Heart left ventricle (tissue), 16 donors: Measurements from ENCODE around the gene HSBP1L1. TPM values are rescaled to one million over a fixed set of nuclear protein-coding genes. Genes with fewer than 3 reads are reported as not detected.

ENCODE experiments used
- ATAC-seq, 4 donors: fragments of 200-7000 bp; cut with Tn5 transposase; one replicate each; pipeline ENCODE4 v1.9.1; 2020 to 2022; ENCODE audit warnings: moderate library complexity in 4 of 4, mild to moderate bottlenecking in 3 of 4, moderate number of reproducible peaks in 1 of 4
- DNase-seq, 5 donors: peaks; one replicate each; pipeline ENCODE4 v3.0.0-alpha.2; 2020
- H3K27ac ChIP-seq, 12 donors: fragments of 200-600 bp; sonication (generic) in 4 of 12; one replicate each; pipeline versions ENCODE4 v1.5.0 to v1.8.0; 2016 to 2022; ENCODE audit warnings: mild to moderate bottlenecking in 2 of 12
- H3K27me3 ChIP-seq, 9 donors: fragments of 200-600 bp; sonication (generic) in 2 of 9; one replicate each; pipeline versions ENCODE4 v1.5.1 to v1.8.0; 2016 to 2022; ENCODE audit warnings: mild to moderate bottlenecking in 3 of 9
- H3K36me3 ChIP-seq, 9 donors: fragments of 200-600 bp; sonication (generic) in 2 of 9; one replicate each; pipeline versions ENCODE4 v1.5.0 to v1.8.0; 2018 to 2022; ENCODE audit warnings: mild to moderate bottlenecking in 2 of 9
- H3K4me1 ChIP-seq, 12 donors: fragments of 200-600 bp; sonication (generic) in 4 of 12; one replicate each; pipeline versions ENCODE4 v1.5.0 to v1.8.0; 2016 to 2022; ENCODE audit warnings: mild to moderate bottlenecking in 3 of 12
- H3K4me3 ChIP-seq, 12 donors: fragments of 200-600 bp; sonication (generic) in 4 of 12; one replicate each; pipeline versions ENCODE4 v1.5.0 to v1.8.0; 2017 to 2022; ENCODE audit warnings: mild to moderate bottlenecking in 9 of 12, moderate library complexity in 4 of 12
- H3K9me3 ChIP-seq, 12 donors: fragments of 200-600 bp; sonication (generic) in 4 of 12; one replicate each; pipeline versions ENCODE4 v1.5.0 to v1.8.0; 2016 to 2022; ENCODE audit warnings: mild to moderate bottlenecking in 1 of 12
- POLR2A ChIP-seq, 2 donors: fragments of 450-650 bp; IDR thresholded peaks; one replicate each; pipeline ENCODE4 v1.6.1; 2017; ENCODE audit warnings: antibody characterized with exemption in 2 of 2, mild to moderate bottlenecking in 2 of 2, moderate library complexity in 2 of 2
- WGBS, 4 donors: extraction: QIAGEN DNeasy Blood & Tissue Kit in 2 of 4; methylation state at CpG; one replicate each; pipeline versions ENCODE4 v1.1.5 to v1.1.7; 2013 to 2018; 5-methylcytosine and 5-hydroxymethylcytosine counted together
- intact Hi-C, 10 donors: fragments of 100-400 bp; cut with DNase I; formaldehyde crosslinking; loops; one replicate each; pipeline versions ENCODE4 v1.11.1 to v1.14.2; 2022
- polyA plus RNA-seq, 2 donors: library from polyadenylated mRNA; stranded (reverse); fragments of 200-250 nt; gene quantifications; one replicate each; pipeline ENCODE4 v1.2.3, GENCODE V29; 2013
- total RNA-seq, 9 donors: library from RNA; depleted of rRNA in 2 of 9; stranded (reverse); fragments of >200 nt in 2 of 9; fragmentation: NEBNext Ultra II Directional in 3 of 9; extraction: Animal tissue kit (Norgen Biotek cat#: 25700) in 3 of 9; gene quantifications; one replicate each; pipeline versions ENCODE4 v1.1.0 to v1.2.4, GENCODE V29; 2016 to 2023
- TF ChIP-seq, protein P1 (sequence below), 12 donors: fragments of 200-600 bp; sonication (generic) in 4 of 12; IDR thresholded peaks; one replicate each; pipeline versions ENCODE4 v1.5.0 to v1.8.0; 2018 to 2022; ENCODE audit warnings: antibody characterized with exemption in 12 of 12, mild to moderate bottlenecking in 5 of 12
- donor health status: ischemic (EF 13 %, LVEDD 7.1; RV severe dilation, severe dysfunction).
- donor health status: healthy with polysubstance abuse.
- donor health status: DM: no; HTN: yes; CAD: no.
- donor health status: DM: no; HTN: no; CAD: no.
- donor health status: ischemic (EF 25% LVEDD 6.9; RV normal size, moderate dysfunction).
- donor health status: ischemic (EF 25% LVEDD 5.7; RV mildly dilated, moderate dysfunction).
- donor health status: healthy.
- donor health status: DM: yes; HTN: yes; CAD: no.
- donor health status: ischemic (EF 35%, LVEDD 5.7; RV mildly dilated, moderate dysfunction).
- donor health status: nonischemic (EF 11% LVEDD 7.7; RV severe dilation, severe dysfunction).
- donor health status: DM: yes; HTN: yes; CAD: no.
- donor health status: PGD.
- donor health status: ischemic (EF 29% LVEDD 5.4; RV normal size, mild dysfunction).
- donor health status: nonischemic (EF 23%, LVEDD 6.1; RV moderate dilation, normal function).

The HSBP1L1 gene
- total and polyA plus RNA-seq, 11 donors, result 3.6 to 27.5 (median 7.1) TPM

DNA sequence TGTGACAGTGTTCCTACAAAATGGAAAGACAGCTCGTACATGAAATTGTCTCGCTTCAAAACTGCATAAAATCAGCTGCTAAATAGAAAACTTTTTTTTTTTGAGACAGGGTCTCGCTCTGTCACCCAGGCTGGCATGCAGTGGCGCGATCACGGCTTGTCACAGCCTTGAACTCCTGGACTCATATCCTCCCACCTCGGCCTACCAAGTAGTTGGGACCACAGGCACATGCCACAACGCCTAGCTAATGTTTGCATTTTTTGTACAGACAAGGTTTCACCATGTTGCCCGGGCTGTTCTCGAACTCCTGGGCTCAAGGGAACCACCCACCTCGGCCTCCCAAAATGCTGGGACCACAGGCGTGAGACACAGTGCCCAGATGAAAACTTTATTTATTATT, 20.7 kb downstream of the HSBP1L1 start:
- intact Hi-C loops, result loop anchor here in 4 of 10 donors (5.0 to 10.0 kb wide), 5 partner anchors 33 to 80 kb away; partner anchors contain the start of genes RBFA (in 3 of the 4) and SLC66A2 (in 2 of the 4)
- no peak overlapping the region for H3K4me3 ChIP-seq
- peaks cover 0 to 29% (median 16%) of the 10 kb centered on the region in 9 donors for H3K36me3 ChIP-seq
- ATAC-seq (no peak), DNase-seq (no peak)
- H3K4me1 ChIP-seq, result peaks cover 0 to 64% (median 32%) of the 10 kb centered on the region in 12 donors
- no peaks in the 10 kb centered on the region for H3K27me3 ChIP-seq
- TF ChIP-seq POLR2A (IDR thresholded peaks at IDR 0.05), result no peak
- TF ChIP-seq, protein P1, sequence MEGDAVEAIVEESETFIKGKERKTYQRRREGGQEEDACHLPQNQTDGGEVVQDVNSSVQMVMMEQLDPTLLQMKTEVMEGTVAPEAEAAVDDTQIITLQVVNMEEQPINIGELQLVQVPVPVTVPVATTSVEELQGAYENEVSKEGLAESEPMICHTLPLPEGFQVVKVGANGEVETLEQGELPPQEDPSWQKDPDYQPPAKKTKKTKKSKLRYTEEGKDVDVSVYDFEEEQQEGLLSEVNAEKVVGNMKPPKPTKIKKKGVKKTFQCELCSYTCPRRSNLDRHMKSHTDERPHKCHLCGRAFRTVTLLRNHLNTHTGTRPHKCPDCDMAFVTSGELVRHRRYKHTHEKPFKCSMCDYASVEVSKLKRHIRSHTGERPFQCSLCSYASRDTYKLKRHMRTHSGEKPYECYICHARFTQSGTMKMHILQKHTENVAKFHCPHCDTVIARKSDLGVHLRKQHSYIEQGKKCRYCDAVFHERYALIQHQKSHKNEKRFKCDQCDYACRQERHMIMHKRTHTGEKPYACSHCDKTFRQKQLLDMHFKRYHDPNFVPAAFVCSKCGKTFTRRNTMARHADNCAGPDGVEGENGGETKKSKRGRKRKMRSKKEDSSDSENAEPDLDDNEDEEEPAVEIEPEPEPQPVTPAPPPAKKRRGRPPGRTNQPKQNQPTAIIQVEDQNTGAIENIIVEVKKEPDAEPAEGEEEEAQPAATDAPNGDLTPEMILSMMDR (IDR thresholded peaks at IDR 0.05), result no peak
- H3K9me3 ChIP-seq, result no peaks in the 10 kb centered on the region
- H3K27ac ChIP-seq, result no peak overlapping the region
- 90 to 93% (median 92%) methylated on average over 12 of the region's 12 CpGs for WGBS, 4 donors

DNA sequence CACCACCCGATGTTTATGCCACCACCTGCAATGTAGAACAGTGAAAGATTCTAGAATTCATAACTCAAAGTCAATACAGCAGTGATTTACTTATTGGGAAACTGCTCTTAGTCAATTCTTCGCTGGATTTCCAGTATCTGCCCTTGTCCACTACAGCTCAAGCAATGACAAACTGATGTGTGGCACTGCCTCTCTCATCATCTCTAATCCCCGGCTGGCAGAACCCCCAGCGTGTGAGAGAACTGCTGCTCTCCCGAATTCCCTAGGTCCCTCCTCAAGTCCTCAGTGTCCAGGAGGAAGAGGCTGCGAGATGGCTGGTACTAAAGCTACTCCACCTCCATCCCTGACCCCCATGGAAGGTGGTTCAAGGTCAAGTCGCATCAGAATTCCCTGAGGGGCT, 22.3 kb downstream of the HSBP1L1 start:
- intact Hi-C loops, result loop anchor here in 5 of 10 donors (2.0 to 10.0 kb wide), 6 partner anchors 34 to 82 kb away; partner anchors contain the start of genes RBFA (in 3 of the 5) and SLC66A2 (in 3 of the 5)
- DNase-seq (no peak), ATAC-seq (no peak)
- peaks cover 0 to 29% (median 16%) of the 10 kb centered on the region in 9 donors for H3K36me3 ChIP-seq
- H3K27ac ChIP-seq, result no peak overlapping the region
- TF ChIP-seq, protein P1 (IDR thresholded peaks at IDR 0.05), result no peak
- no peak for TF ChIP-seq POLR2A (IDR thresholded peaks at IDR 0.05)
- 29 to 46% (median 40%) methylated on average over 7 of the region's 7 CpGs for WGBS, 4 donors
- H3K27me3 ChIP-seq, result no peaks in the 10 kb centered on the region
- peaks cover 0 to 59% (median 30%) of the 10 kb centered on the region in 12 donors for H3K4me1 ChIP-seq
- no peaks in the 10 kb centered on the region for H3K9me3 ChIP-seq
- H3K4me3 ChIP-seq, result peak overlapping the region in 9 of 12 donors; percentile 83 to 99 (median 92)

DNA sequence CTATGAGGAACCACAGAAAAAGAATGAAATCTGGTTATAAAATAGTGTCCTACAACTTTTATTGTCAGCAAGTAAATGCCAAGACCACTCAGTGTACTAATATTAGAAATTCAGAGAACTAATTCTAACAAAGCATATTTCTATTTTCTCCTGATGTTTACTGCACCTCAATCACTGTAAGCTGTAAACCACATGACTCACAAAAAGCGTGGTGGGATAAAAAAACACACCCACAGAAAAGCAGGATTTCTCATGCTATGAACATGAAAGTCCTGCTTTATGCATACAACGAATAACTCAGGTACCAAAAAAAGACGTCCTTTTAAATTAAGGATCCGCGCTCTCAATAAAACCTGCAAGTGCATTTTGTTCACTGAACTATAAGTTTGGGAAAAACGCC, 23.1 kb downstream of the HSBP1L1 start:
- peak overlapping the region; percentile 67 to 99 (median 92) for H3K4me3 ChIP-seq
- intact Hi-C loops, result loop anchor here in 5 of 10 donors (2.0 to 10.0 kb wide), 6 partner anchors 35 to 83 kb away; partner anchors contain the start of genes RBFA (in 3 of the 5) and SLC66A2 (in 3 of the 5)
- TF ChIP-seq, protein P1 (IDR thresholded peaks at IDR 0.05), result no peak
- no peak for TF ChIP-seq POLR2A (IDR thresholded peaks at IDR 0.05)
- no peaks in the 10 kb centered on the region for H3K9me3 ChIP-seq
- no peaks in the 10 kb centered on the region for H3K27me3 ChIP-seq
- WGBS, 4 donors, result 0 to 1% (median 1%) methylated on average over 6 of the region's 6 CpGs
- peaks cover 0 to 29% (median 13%) of the 10 kb centered on the region in 9 donors for H3K36me3 ChIP-seq
- H3K27ac ChIP-seq, result peak overlapping the region in 11 of 12 donors; percentile 89 to 99 (median 97)
- no peak for DNase-seq
- peaks cover 0 to 50% (median 25%) of the 10 kb centered on the region in 12 donors for H3K4me1 ChIP-seq
- ATAC-seq, result no peak

DNA sequence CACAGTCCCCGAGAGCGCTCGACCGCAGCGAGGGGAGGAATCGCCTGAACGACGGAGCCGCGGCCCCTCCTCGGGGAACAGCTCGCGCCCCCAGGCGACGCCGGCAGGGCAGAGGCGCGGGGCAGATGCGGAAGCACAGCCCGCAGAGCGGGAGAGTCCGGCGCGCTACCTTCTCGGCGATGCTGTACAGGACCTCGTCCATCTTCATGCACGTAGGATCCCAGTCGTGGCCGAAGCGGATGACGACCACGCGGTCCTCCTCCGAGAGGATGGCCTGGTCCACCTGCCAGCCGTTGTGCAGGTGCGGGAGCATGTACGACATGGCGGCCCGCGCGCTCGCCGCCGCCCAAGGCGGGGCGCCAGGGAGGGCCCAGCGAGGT, 23.6 kb downstream of the HSBP1L1 start:
- Histone ChIP-seq H3K9me3 (no peaks in the 10 kb centered on the region), H3K27me3 (no peaks in the 10 kb centered on the region), H3K36me3 (peaks cover 0 to 29% (median 10%) of the 10 kb centered on the region in 9 donors), H3K4me1 (peaks cover 0 to 46% (median 21%) of the 10 kb centered on the region in 12 donors), H3K27ac (peak overlapping the region; percentile 84 to 99 (median 96)), H3K4me3 (peak overlapping the region; percentile 67 to 99 (median 92))
- no peak for TF ChIP-seq POLR2A (IDR thresholded peaks at IDR 0.05)
- TF ChIP-seq, protein P1 (IDR thresholded peaks at IDR 0.05), result peak in 6 of 12 donors; percentile 21 to 56 (median 47)
- WGBS, 4 donors, result 0 to 1% (median 0%) methylated on average over 42 to 48 of the region's 48 CpGs
- peak; percentile 7 to 75 (median 67) for ATAC-seq
- intact Hi-C loops, result loop anchor here in 7 of 10 donors (1.0 to 10.0 kb wide), 10 partner anchors 36 to 83 kb away; partner anchors contain the start of genes RBFA (in 5 of the 7) and SLC66A2 (in 2 of the 7)
- DNase-seq, result peak; percentile 55 to 83 (median 65)
